Neural progenitor cell (in vitro differentiated cells): ENCODE results near the gene ITPA. TPM values are rescaled to one million over a fixed set of nuclear protein-coding genes. Genes with fewer than 3 reads are reported as not detected.

Experiments
- DNase-seq: peaks from one replicate; pipeline ENCODE4 v3.0.0-alpha.2; 2016; ENCODE audit warnings: low spot score
- H2AFZ ChIP-seq: fragments of 200-600 bp; sonication (generic); replicated peaks from 2 replicates; pipeline ENCODE4 v1.6.1; 2016; ENCODE audit warnings: antibody characterized with exemption
- H3F3A ChIP-seq: fragments of 200-600 bp; sonication (generic); 2 replicates; pipeline ENCODE4 v1.6.1; 2016; ENCODE audit warnings: antibody characterized with exemption, low read depth
- H3K27ac ChIP-seq: fragments of 200-600 bp; sonication (generic); 2 replicates; pipeline ENCODE4 v1.5.1; 2016; ENCODE audit warnings: mild to moderate bottlenecking
- H3K27me3 ChIP-seq: fragments of 200-600 bp; sonication (generic); 2 replicates; pipeline ENCODE4 v1.6.1; 2016; ENCODE audit warnings: mild to moderate bottlenecking, moderate library complexity
- H3K36me3 ChIP-seq: fragments of 200-600 bp; sonication (generic); 2 replicates; pipeline ENCODE4 v1.5.1; 2016
- H3K4me1 ChIP-seq: fragments of 200-600 bp; sonication (generic); 2 replicates; pipeline ENCODE4 v1.6.1; 2016; ENCODE audit warnings: mixed run types
- H3K4me2 ChIP-seq: fragments of 200-600 bp; sonication (generic); 2 replicates; pipeline ENCODE4 v1.6.1; 2016
- H3K4me3 ChIP-seq: fragments of 200-600 bp; sonication (generic); 2 replicates; pipeline ENCODE4 v1.5.1; 2016
- H3K79me2 ChIP-seq: fragments of 200-600 bp; sonication (generic); 2 replicates; pipeline ENCODE4 v1.6.1; 2016; ENCODE audit warnings: low read depth
- H3K9ac ChIP-seq: fragments of 200-600 bp; sonication (generic); 2 replicates; pipeline ENCODE4 v1.6.1; 2016
- H3K9me3 ChIP-seq: fragments of 200-600 bp; sonication (generic); 2 replicates; pipeline ENCODE4 v1.5.1; 2016; ENCODE audit warnings: low read depth
- H4K20me1 ChIP-seq: fragments of 200-600 bp; sonication (generic); 2 replicates; pipeline ENCODE4 v1.6.1; 2016; ENCODE audit warnings: low read depth
- H3K27ac Mint-ChIP-seq: 3 replicates; pipeline ENCODE4 v1.8.0; 2021; ENCODE audit warnings: mixed read lengths
- H3K27me3 Mint-ChIP-seq: 2 replicates; pipeline ENCODE4 v1.8.0; 2022; ENCODE audit warnings: low read depth, mild to moderate bottlenecking, inconsistent platforms, moderate library complexity, mixed read lengths; ENCODE audit not compliant: insufficient read depth
- H3K36me3 Mint-ChIP-seq: 3 replicates; pipeline ENCODE4 v1.8.0; 2021; ENCODE audit warnings: mixed read lengths
- H3K4me1 Mint-ChIP-seq: 3 replicates; pipeline ENCODE4 v1.8.0; 2021; ENCODE audit warnings: mixed read lengths
- H3K4me3 Mint-ChIP-seq: 3 replicates; pipeline ENCODE4 v1.8.0; 2021; ENCODE audit warnings: mild to moderate bottlenecking, moderate library complexity, mixed read lengths
- H3K9me3 Mint-ChIP-seq: 3 replicates; pipeline ENCODE4 v1.8.0; 2020; ENCODE audit warnings: mixed read lengths
- EZH2 ChIP-seq: fragments of 200-600 bp; sonication (generic); IDR thresholded peaks from 2 replicates; pipeline ENCODE4 v1.6.1; 2017; ENCODE audit warnings: antibody characterized with exemption, mild to moderate bottlenecking, moderate library complexity
- EZH2phosphoT487 ChIP-seq: fragments of 200-600 bp; sonication (generic); IDR thresholded peaks from 2 replicates; pipeline ENCODE4 v1.6.1; 2017; ENCODE audit warnings: antibody characterized with exemption
- total RNA-seq: library from RNA; depleted of rRNA; stranded (reverse); fragments of >200 nt; gene quantifications from 2 replicates; pipeline ENCODE4 v1.2.3, GENCODE V29; 2015; ENCODE audit warnings: low replicate concordance
- TF ChIP-seq, protein P1 (sequence below): fragments of 200-600 bp; sonication (generic); IDR thresholded peaks from 2 replicates; pipeline ENCODE4 v1.5.1; 2017; ENCODE audit warnings: antibody characterized with exemption, mild to moderate bottlenecking

Gene ITPA
- total RNA-seq, 1 donor from 2014 or later: 18.2 TPM

DNA sequence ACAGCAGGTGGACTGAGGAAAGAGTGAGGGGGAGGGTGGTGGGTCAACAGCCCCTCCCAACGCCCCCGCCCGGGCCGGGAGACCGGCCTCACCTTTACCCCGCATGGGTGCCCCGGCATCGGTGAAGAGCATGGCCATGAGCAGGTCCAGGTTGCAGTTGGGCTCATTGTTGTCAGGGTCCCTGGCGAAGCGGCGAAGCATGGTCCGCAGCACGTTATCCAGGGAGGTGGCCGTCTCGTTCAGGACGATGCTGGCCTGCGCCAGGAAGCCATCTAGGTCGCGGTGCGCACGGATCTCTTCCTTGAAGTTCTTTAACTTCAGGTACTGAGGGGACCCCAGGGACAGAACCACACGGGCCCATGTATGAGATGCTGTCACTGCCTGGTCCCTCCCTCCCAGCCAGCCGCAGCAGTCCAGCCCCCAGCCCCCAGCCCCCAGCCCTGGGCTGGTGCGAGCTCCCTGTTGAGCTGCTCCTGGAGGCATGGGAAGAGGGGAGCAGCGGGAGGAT is 24.7 kb downstream of the ITPA start:
- H3K4me1 Mint-ChIP-seq: peaks cover 2% of the 10 kb centered on the region
- no peak overlapping the region for H3K9ac ChIP-seq
- no peak overlapping the region for H3K4me3 ChIP-seq
- no peaks in the 10 kb centered on the region for H3K36me3 Mint-ChIP-seq
- peaks cover 36% of the 10 kb centered on the region for H3K27me3 ChIP-seq
- H3K36me3 ChIP-seq: no peaks in the 10 kb centered on the region
- no peak overlapping the region for H3K27ac Mint-ChIP-seq
- H3K4me2 ChIP-seq: no peak overlapping the region
- DNase-seq: no peak
- H3K4me3 Mint-ChIP-seq: no peak overlapping the region
- TF ChIP-seq EZH2 (no peak), EZH2phosphoT487 (no peak)
- TF ChIP-seq, protein P1, sequence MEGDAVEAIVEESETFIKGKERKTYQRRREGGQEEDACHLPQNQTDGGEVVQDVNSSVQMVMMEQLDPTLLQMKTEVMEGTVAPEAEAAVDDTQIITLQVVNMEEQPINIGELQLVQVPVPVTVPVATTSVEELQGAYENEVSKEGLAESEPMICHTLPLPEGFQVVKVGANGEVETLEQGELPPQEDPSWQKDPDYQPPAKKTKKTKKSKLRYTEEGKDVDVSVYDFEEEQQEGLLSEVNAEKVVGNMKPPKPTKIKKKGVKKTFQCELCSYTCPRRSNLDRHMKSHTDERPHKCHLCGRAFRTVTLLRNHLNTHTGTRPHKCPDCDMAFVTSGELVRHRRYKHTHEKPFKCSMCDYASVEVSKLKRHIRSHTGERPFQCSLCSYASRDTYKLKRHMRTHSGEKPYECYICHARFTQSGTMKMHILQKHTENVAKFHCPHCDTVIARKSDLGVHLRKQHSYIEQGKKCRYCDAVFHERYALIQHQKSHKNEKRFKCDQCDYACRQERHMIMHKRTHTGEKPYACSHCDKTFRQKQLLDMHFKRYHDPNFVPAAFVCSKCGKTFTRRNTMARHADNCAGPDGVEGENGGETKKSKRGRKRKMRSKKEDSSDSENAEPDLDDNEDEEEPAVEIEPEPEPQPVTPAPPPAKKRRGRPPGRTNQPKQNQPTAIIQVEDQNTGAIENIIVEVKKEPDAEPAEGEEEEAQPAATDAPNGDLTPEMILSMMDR: no peak
- H3K9me3 Mint-ChIP-seq: peaks cover 4% of the 10 kb centered on the region
- no peak overlapping the region for H2AFZ ChIP-seq
- no peaks in the 10 kb centered on the region for H3K9me3 ChIP-seq
- no peak overlapping the region for H3K27ac ChIP-seq
- no peaks in the 10 kb centered on the region for H3K79me2 ChIP-seq
- no peaks in the 10 kb centered on the region for H4K20me1 ChIP-seq
- peaks cover 9% of the 10 kb centered on the region for H3F3A ChIP-seq
- H3K4me1 ChIP-seq: no peaks in the 10 kb centered on the region
- peaks cover 34% of the 10 kb centered on the region for H3K27me3 Mint-ChIP-seq

DNA sequence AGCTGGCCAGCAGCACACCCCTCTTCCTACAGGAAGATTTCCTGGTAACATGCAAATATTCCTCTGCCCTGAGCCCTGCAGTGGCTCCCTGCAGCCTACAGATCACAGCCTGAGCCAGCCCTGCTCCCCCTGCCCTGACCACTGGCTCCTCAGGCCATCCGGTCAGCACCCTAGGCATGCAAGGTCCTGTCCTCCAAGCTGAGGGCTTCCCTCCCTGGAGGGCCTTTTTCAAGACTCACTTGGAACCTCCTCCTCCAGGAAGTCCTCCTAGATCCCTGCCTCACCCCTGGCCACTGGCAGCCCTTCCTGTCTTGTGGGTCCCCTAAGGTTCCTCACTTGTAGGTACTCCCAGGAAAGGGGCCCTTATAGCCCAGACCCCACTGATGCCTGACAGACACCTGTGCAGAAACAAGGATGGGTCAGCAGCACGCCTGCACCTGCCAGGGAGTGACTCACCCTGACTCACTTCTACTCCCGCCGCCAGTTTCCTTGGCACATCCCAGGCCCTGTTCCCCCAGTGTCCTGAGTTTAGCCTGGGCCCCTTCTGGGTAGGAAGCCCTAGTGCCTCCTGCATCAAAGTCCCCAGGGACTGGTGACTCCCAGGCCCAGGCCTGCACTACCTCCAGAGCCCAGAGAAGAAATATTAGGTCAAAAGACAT is 26.5 kb downstream of the ITPA start:
- Histone ChIP-seq H3K9ac (no peak overlapping the region), H3K27ac (no peak overlapping the region), H3K4me2 (no peak overlapping the region), H3F3A (peaks cover 20% of the 10 kb centered on the region), H4K20me1 (no peaks in the 10 kb centered on the region), H3K27me3 (peaks cover 53% of the 10 kb centered on the region), H2AFZ (no peak overlapping the region), H3K4me1 (peaks cover 7% of the 10 kb centered on the region), H3K79me2 (no peaks in the 10 kb centered on the region), H3K4me3 (no peak overlapping the region), H3K9me3 (no peaks in the 10 kb centered on the region), H3K36me3 (no peaks in the 10 kb centered on the region)
- peaks cover 4% of the 10 kb centered on the region for H3K9me3 Mint-ChIP-seq
- peaks cover 9% of the 10 kb centered on the region for H3K4me1 Mint-ChIP-seq
- H3K27ac Mint-ChIP-seq: no peak overlapping the region
- no peak for DNase-seq
- no peak overlapping the region for H3K4me3 Mint-ChIP-seq
- peaks cover 48% of the 10 kb centered on the region for H3K27me3 Mint-ChIP-seq
- no peak for TF ChIP-seq EZH2phosphoT487
- no peak for TF ChIP-seq EZH2
- TF ChIP-seq, protein P1: no peak
- H3K36me3 Mint-ChIP-seq: no peaks in the 10 kb centered on the region

DNA sequence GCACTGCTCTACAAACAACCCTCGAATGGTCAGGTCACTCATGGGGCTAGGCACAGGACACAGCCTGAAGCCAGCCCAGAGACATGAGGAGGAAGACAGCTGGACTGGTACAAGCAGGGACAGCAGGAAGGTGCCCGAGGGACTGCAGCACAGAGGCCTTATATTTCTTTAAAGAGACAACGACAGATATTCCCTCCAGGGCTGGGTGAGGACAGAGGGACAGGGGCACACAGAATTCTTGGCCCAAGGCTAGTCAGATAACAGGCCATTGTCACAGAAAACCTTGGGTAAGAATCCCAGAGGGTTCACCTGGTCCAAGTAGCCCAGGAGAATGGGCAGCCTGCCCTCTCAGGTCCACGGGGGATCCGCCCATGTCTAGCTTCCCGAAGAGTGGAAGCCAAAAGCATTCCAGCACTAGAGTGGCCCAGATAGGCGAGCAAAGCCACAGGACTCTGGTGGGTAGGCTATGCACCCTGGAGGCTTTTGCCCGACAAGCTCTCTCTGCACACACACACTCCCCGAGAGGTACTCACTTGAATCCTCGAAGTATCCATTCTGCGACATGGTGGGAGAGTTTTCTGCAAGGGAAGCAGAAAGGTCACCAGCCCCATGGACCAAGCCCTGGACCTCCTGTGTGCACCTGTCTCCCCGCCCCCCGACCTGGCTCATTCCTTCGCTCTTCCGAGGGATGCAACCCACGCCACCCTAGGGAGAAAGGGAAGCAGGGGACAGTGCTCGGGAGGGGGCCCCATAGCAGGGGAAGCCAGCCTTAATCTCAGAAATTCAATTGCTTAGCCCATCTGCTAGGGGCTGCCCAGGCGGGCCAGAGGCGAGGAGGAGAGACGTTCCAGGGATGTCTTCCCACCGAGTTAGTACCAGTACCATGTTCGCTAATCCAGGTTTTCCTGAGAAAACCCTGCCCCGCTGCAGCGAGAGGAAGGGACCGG is 28.0 kb downstream of the ITPA start:
- Histone ChIP-seq H3K27me3 (peaks cover 68% of the 10 kb centered on the region), H4K20me1 (no peaks in the 10 kb centered on the region), H3K27ac (no peak overlapping the region), H3K9ac (no peak overlapping the region), H3K79me2 (no peaks in the 10 kb centered on the region), H3K4me1 (peaks cover 7% of the 10 kb centered on the region), H2AFZ (peak overlapping the region; percentile 99), H3K9me3 (no peaks in the 10 kb centered on the region), H3K4me3 (peak overlapping the region; percentile 73), H3K4me2 (peak overlapping the region; percentile 92), H3K36me3 (no peaks in the 10 kb centered on the region), H3F3A (peaks cover 20% of the 10 kb centered on the region)
- peaks cover 63% of the 10 kb centered on the region for H3K27me3 Mint-ChIP-seq
- H3K36me3 Mint-ChIP-seq: no peaks in the 10 kb centered on the region
- H3K27ac Mint-ChIP-seq: no peak overlapping the region
- DNase-seq: no peak
- TF ChIP-seq EZH2 (no peak), EZH2phosphoT487 (no peak)
- TF ChIP-seq, protein P1: no peak
- H3K4me3 Mint-ChIP-seq: peak overlapping the region; percentile 68
- H3K4me1 Mint-ChIP-seq: peaks cover 13% of the 10 kb centered on the region
- H3K9me3 Mint-ChIP-seq: peaks cover 4% of the 10 kb centered on the region
